Progenitor cell of endocrine pancreas (in vitro differentiated cells): ENCODE measurements around the gene GXYLT2. TPM values are rescaled to one million over a fixed set of nuclear protein-coding genes. Genes with fewer than 3 reads are reported as not detected.

Experiments used
- DNase-seq: peaks from one replicate; pipeline ENCODE4 v3.0.0; 2021; ENCODE audit warnings: low spot score; ENCODE audit not compliant: unreplicated experiment
- H3K27ac Mint-ChIP-seq: 2 replicates; pipeline ENCODE4 v1.8.0; 2021; ENCODE audit warnings: mild to moderate bottlenecking, moderate library complexity, mixed read lengths
- H3K27me3 Mint-ChIP-seq: 2 replicates; pipeline ENCODE4 v1.8.0; 2021; ENCODE audit warnings: mixed read lengths
- H3K36me3 Mint-ChIP-seq: 2 replicates; pipeline ENCODE4 v1.8.0; 2022; ENCODE audit warnings: mixed read lengths; ENCODE audit not compliant: insufficient read depth
- H3K4me1 Mint-ChIP-seq: 2 replicates; pipeline ENCODE4 v1.8.0; 2021; ENCODE audit warnings: low read depth, mixed read lengths
- H3K4me3 Mint-ChIP-seq: 2 replicates; pipeline ENCODE4 v1.8.0; 2021; ENCODE audit warnings: low read depth, mild to moderate bottlenecking, moderate library complexity, mixed read lengths
- H3K9me3 Mint-ChIP-seq: 2 replicates; pipeline ENCODE4 v1.8.0; 2021; ENCODE audit warnings: low read depth, mixed read lengths
- total RNA-seq: library from RNA; stranded (reverse); gene quantifications from 2 replicates; pipeline ENCODE4 v1.2.1, GENCODE V29; 2021
- TF ChIP-seq, protein P1 (sequence below): fragments of 200-600 bp; sonication (generic); IDR thresholded peaks from one replicate; pipeline ENCODE4 v1.5.0; 2021; ENCODE audit warnings: antibody characterized with exemption, mild to moderate bottlenecking; ENCODE audit not compliant: unreplicated experiment

Gene GXYLT2
- total RNA-seq, 1 donor from 2014 or later = 6.0 TPM

DNA sequence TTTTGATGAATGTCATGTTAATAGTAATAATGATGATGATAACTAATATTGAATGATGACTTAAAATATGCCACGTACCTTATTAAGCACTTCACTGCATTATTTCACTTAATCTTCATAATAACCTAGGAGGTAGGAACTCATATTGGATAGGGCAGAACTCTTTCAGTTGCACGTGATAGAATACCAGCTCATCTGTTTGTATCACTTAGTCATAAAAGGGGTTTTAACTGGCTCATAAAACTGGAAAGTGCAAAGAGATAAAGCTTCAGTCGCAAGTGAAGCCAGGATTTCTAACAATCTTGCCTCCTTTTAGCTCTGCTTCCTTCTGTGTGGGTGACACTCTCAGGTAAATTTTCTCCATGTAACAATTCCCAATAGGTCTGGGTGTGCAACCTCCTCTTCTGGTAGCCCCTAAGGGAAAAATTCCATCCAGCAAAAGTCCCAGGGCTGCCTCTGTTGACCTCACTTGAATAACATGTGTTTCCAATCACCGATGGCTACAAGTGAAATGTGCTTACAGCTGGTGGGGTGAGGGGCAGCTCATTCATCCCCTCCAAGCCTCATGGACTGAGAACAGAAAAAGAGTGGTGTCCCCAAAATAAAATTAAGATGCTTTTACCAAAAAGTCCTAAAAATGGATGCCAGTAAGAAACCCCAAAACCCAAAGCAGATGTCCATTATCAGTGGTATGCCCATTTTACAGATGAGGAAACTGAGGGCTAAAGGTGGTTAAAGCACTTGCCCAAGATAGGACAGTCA lies 9.3 kb downstream of the GXYLT2 start:
- Mint-ChIP-seq H3K4me3 (no peak overlapping the region), H3K4me1 (peaks cover 3% of the 10 kb centered on the region), H3K27me3 (peaks cover 3% of the 10 kb centered on the region), H3K27ac (no peak overlapping the region), H3K36me3 (no peaks in the 10 kb centered on the region), H3K9me3 (no peaks in the 10 kb centered on the region)
- DNase-seq = no peak
- TF ChIP-seq, protein P1, sequence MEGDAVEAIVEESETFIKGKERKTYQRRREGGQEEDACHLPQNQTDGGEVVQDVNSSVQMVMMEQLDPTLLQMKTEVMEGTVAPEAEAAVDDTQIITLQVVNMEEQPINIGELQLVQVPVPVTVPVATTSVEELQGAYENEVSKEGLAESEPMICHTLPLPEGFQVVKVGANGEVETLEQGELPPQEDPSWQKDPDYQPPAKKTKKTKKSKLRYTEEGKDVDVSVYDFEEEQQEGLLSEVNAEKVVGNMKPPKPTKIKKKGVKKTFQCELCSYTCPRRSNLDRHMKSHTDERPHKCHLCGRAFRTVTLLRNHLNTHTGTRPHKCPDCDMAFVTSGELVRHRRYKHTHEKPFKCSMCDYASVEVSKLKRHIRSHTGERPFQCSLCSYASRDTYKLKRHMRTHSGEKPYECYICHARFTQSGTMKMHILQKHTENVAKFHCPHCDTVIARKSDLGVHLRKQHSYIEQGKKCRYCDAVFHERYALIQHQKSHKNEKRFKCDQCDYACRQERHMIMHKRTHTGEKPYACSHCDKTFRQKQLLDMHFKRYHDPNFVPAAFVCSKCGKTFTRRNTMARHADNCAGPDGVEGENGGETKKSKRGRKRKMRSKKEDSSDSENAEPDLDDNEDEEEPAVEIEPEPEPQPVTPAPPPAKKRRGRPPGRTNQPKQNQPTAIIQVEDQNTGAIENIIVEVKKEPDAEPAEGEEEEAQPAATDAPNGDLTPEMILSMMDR = no peak

DNA sequence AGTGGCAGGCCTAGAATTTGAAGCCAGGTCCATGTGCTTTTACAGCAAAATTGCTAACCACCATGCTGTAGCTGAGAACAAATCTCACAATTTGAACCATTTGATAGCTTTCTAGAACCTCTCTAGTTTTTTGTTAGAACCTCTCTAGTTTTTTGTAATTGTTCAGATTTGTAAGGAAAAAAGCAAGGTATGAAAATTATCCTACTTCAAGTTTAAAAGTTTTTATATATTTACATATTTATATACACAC lies 9.8 kb downstream of the GXYLT2 start:
- Mint-ChIP-seq H3K9me3 (no peaks in the 10 kb centered on the region), H3K36me3 (no peaks in the 10 kb centered on the region), H3K27ac (no peak overlapping the region), H3K4me1 (peaks cover 3% of the 10 kb centered on the region), H3K4me3 (no peak overlapping the region), H3K27me3 (peaks cover 3% of the 10 kb centered on the region)
- no peak for DNase-seq
- TF ChIP-seq, protein P1 = no peak

GRCh38 chr3:72899349-72899765 lies 11.5 kb downstream of the GXYLT2 start:
- no peaks in the 10 kb centered on the region for H3K36me3 Mint-ChIP-seq

GRCh38 chr3:72900048-72900447 lies 12.2 kb downstream of the GXYLT2 start:
- H3K36me3 Mint-ChIP-seq = no peaks in the 10 kb centered on the region
- no peak for DNase-seq
- H3K4me3 Mint-ChIP-seq = no peak overlapping the region
- TF ChIP-seq, protein P1 = no peak
- no peak overlapping the region for H3K27ac Mint-ChIP-seq
- no peaks in the 10 kb centered on the region for H3K9me3 Mint-ChIP-seq
- peaks cover 5% of the 10 kb centered on the region for H3K4me1 Mint-ChIP-seq
- no peaks in the 10 kb centered on the region for H3K27me3 Mint-ChIP-seq

More at GRCh38 chr3:72899349-72899765, 11.5 kb downstream of the GXYLT2 start:
- no peak for DNase-seq
- no peaks in the 10 kb centered on the region for H3K9me3 Mint-ChIP-seq
- peaks cover 5% of the 10 kb centered on the region for H3K4me1 Mint-ChIP-seq
- H3K27ac Mint-ChIP-seq = no peak overlapping the region
- TF ChIP-seq, protein P1 = no peak
- H3K27me3 Mint-ChIP-seq = no peaks in the 10 kb centered on the region
- no peak overlapping the region for H3K4me3 Mint-ChIP-seq

- Mint-ChIP-seq H3K4me1 (peaks cover 5% of the 10 kb centered on the region), H3K36me3 (no peaks in the 10 kb centered on the region), H3K27ac (no peak overlapping the region), H3K4me3 (no peak overlapping the region), H3K27me3 (no peaks in the 10 kb centered on the region), H3K9me3 (no peaks in the 10 kb centered on the region)
- TF ChIP-seq, protein P1 = no peak
- DNase-seq = no peak
Observed at GRCh38 chr3:72901840-72902239, 14.0 kb downstream of the GXYLT2 start.
